SKM-1 treated with dmso at 0.1 percent for 144 hours (cell line): Measurements from ENCODE around the gene WFIKKN2.

Experiments
- DNase-seq: peaks from one replicate; lab custom pipeline; 2025; ENCODE audit not compliant: unreplicated experiment; lab: John Stamatoyannopoulos, UW

Gene WFIKKN2

DNA sequence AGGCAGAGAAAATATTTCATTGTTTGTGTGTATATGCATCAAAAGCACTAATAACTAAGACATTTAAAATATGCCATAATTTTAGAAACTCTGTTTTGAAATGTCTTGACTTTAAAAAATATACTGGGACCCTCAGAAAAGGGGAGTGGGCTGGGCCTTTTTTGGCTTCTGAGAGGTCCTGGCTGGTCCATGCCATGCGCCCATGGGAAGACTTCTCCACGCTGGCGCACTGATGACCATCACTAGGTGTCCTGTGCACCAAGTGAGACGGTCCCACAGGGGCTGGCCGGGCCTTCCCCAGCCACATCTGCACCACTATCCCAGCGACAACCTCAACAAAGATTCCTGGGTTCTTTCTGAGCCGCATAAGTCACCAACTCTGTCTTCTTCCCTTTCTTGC, 27.0 kb upstream of the WFIKKN2 start:
- no peak for DNase-seq

DNA sequence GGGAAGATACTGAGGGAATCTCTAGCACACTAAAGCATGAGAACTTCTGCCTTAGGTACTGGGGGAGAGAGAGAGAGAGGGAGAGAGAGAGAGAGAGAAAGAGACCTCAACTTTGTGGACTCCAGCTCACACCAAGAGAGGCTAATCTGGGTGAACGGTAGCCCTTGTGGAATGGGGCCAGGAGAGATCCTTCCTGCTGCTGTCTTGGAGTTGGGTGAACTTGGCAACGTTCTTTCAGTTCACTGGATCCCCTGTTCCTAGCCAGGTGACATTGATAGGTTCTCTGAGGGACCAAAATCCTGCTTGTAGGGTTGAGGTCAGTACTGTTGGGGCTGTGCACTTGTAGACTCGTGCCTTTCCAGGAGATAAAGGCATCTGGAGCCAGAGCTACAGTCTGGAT, 26.5 kb upstream of the WFIKKN2 start:
- DNase-seq = no peak

DNA sequence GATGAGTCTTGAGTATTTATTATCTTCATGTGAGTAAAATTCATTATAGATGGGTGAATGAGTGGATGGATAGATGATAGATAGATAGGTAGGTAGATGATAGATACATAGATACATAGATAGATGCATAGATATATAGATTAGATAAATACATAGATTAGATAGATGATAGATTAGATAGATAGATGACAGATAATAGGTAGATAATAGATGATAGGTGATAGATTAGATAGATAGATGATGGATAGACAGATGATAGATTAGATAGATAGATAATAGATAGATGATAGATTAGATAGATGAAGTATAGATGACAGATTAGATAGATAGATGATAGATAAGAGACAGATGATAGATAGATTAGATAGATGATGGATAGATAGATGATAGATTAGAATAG, 21.8 kb upstream of the WFIKKN2 start:
- DNase-seq = no peak

DNA sequence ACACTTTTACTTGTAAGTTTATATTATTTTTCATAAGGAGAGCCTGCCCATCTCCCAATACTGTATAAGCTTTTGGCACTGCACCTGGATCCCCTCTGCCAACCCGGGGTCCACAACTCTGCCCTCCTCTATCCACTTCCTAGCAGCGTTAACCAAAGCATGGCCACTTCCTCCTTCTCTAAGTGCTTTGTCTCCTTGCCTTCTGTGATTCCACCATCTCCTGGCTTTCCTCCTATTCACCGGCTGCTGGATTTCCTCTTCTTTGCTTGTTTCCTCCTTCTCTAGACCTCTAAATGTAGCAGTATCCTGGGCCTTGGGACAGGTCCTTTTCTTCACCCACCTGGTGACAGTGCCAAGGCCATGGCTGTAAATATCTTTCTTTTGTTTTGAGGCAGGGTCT, 20.0 kb upstream of the WFIKKN2 start:
- peak; percentile 28 for DNase-seq

DNA sequence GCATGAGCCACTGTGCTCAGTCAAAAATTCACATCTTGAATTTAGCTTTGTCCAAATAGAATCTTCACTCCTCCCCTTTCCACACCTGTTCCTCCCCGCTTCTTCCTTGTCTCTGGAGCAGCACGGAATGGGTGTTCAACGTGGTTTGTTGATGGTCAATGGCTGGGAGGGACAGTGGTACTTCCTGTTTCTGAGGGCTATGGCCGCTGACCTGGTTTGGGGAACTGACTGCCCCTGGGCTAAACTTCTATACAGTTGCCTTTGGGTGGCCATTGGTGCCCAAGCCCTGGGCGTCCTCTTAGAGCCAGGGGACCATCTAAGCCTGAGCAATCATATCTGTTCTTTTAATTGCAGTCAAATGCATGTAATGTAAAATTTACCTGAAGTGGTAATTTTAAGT, 19.1 kb upstream of the WFIKKN2 start:
- DNase-seq = no peak

DNA sequence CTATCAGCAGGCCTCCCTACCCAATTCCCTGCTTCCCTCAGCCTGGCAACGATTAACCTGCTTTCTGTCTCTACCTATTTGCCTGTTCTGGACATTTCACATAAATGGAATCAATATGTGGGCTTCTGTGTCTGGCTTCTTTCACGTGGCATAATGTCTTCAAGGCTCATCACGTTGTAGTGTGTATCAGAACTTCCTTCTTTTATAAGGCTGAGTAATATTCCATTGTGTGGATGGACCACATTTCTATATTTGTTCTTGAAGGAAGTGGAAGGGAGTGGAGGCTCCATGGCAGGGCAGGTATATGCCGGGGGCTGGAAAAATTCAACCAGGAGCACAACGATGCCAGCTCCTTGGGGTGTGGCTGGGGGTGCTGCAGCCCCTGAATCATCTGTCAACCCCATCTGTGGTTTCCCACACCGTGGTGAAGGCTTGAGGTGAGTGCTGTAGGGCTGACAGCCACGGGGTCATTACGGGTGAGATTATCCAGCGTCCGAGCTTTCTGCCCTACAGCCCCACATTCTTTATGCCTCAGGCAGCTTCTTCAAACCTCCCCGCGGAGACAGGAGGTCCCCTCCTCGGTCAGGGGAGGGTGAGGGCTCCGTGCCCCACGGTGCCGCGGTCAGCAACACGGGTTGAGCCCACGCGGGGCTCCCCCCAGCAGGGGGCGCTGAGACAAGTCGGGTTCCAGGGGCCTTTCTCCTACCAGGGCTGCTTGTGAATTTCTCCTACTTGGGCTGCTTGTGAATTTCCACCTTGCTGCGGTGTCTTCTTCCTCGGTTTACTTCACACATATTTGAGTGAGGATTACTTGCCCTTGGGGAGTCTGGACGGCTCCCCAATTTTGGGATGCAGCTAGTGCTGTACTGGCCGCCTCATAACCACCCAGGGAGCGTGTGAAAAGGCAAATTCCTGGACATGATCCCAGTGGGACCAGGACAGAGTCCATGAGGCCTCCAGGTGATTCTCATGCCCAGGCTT, 18.3 kb upstream of the WFIKKN2 start:
- no peak for DNase-seq

DNA sequence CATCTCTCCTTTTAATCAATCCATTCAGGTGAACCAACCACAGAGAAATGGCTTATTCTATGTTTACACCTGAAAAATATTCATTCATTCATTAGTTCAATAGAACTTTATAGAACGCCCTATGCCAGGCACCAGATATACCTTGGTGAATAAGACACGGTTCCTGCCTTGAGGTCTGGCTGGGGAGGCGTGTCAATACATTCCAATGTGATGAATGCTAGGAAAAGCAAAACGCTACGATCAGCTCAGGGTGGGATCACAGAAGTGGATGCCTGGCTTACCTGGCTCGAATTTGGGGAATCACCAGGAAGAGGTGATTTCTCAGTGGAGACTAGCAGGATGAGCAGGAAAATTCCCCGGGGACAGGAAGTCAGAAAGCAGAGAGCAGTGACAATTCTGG, 17.5 kb upstream of the WFIKKN2 start:
- DNase-seq = no peak

DNA sequence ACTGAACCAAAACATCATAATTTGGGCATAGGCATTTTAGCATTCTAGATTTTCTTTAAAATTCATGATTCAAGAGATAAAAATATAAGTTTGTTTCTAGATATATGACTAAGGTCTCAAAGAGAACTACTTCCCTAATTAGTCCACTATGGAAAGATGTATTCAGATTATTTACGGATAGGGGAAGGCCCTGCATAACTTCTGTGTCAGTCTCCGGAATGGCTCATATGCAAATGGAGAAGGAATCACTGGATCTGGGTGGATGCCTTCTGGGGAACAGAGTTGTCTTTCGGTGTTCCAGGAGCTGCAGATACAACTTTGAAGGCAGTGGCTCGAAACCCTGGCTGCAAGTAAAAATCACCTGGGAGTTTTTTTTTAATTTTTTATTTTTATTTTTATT, 17.1 kb upstream of the WFIKKN2 start:
- DNase-seq = no peak

DNA sequence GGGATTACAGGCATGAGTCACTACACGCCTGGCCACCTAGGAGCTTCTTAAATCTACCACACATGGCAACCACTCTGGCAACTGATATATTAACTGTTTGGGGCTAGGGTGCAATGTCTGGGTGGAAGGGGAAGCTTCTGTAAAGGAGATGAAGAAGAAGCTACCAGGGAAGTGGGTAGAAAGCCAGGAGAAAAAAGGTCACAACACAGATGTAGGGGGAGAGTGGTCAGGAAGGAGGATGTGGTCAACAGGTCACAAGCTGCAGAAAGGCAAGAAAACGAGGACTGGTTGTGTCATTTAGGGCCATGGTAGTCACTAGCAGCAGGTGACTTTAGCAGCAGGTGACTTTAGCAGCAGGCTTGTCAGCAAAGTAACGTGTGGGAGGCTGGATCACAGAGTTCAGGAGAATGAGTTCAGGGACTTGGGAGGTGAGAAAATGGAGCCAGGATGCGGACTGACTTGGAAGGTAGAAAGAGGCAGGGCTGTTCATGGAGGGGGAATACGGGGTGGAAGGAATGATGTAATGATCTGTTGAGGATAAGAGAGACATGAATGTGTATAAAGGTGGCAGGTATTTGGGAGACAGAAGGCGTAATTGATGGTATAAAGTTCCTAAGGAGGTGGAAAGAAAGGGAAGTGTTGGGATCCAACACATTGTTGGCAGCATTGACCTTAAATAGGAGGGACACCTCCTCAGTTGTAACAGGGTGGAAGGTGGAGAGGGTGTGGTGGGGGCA, 16.3 kb upstream of the WFIKKN2 start:
- DNase-seq = peak; percentile 81

DNA sequence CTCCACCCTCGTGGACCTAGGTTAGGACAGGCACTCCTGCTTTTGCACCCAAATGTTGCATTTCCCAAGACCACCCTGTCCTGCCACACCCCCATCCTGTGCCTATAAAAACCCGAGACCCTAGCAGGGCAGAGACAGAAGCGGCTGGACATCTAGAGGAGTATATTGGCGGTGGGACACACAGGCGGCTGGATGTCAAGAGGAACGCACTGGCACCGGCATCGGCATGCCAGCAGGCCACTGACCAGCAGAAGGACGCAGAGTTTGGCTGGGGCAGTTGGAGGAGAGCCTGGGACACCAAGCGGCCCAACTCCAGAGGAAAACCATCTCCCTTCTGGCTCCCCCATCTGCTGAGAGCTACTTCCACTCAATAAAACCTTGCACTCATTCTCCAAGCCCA, 14.7 kb upstream of the WFIKKN2 start:
- no peak for DNase-seq

DNA sequence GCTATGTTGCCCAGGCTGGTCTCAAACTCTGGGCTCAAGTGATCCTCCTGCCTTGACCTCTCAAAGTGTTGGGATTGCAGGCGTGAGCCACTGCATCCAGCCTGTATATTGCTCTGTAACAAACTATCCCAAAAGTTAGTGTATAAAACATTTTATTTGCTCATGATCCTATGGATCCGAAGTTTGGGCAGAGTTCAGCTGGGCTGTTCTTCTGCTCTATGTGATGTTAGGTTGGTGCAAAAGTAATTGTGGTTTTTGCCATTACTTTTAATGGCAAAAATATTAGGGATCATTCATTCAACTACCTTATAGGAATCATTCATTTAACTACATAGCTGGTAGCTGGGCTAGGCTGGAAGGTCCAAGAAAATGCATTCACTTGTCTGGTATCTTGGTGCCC, 12.8 kb upstream of the WFIKKN2 start:
- DNase-seq = no peak

DNA sequence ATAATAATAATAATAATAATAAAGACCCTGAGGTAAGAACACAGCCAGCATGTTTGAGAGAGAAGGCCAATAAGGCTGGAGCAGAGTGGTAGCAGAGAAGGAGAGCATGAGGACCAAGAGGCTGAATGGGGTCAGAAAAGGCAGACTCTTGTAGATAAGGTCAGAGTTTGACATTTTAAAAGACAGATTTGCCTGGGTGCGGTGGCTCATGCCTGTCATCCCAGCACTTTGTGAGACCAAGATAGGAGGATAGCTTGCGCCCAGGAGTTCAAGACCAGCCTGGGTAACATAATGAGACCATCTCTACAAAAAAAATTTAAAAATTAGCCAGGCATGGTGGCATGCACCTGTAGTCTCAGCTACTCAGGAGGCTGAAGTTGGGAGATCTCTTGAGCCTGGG, 11.0 kb upstream of the WFIKKN2 start:
- no peak for DNase-seq

DNA sequence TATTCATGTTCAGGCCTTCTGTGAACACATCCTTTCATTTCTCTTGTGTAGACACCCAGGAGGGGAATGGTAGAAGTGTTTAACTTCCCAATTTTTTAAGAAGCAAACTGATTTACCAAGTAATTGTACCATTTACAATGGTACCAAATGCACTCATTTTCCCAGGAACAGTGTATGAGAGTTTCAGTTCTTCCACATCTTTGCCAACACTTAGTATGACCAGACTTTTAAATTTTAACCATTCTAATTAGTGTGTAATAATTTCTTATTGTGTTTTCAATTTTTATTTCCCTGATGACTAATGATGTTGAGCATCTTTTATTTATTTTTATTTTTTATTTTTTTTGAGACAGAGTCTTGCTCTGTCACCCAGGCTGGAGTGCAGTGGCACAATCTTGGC, 10.2 kb upstream of the WFIKKN2 start:
- DNase-seq = no peak

DNA sequence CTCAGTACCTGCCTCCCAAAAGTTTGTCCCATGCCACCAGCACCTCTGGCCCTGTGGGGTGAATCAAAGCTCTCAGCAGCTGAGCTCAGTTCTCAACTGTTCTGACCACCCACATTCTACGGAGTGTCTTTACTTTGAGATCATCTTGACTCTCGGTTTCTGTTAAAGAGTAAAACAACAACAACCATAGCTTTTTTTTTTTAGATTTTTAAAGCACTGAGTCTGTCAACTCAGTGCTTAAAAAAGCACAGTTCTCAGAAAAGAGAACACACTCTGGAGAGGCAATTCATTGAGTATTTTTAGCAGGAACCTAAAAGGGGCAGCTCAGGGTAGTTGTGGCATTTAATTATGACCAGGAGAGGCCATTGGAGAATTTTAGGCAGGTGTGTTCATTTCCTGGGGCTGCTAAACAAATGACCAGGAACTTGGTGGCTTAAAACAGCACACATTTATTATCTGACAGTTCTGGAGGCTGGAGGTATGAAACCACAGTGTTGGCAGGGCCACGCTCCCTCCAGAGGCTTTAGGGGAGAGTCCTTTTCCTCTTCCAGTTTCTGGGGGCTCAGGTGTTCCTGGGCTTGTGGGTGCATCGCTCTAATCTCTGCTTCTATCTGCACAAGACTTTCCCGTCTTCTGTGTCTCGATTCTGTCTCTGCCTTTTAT, 6.7 kb upstream of the WFIKKN2 start:
- no peak for DNase-seq

DNA sequence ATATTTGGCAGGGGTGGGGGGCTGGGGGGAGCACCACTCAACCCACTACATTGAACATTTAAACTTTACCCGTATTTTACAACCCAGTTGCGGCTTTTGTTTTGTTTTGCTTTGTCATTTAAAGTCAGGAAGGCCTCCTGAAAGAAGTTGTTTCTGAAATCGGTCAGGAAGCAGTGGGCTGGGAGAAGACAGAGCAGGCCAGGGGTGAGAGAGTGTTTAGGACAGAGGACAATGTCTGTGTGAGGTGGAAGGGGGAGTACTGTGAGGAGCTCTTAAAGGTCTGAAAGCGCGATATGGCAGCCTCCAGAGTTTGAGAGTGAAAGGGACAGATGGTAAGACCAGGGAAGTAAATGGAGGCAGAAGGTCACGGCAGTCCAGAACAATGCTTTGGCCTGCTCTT, 6.1 kb upstream of the WFIKKN2 start:
- no peak for DNase-seq

DNA sequence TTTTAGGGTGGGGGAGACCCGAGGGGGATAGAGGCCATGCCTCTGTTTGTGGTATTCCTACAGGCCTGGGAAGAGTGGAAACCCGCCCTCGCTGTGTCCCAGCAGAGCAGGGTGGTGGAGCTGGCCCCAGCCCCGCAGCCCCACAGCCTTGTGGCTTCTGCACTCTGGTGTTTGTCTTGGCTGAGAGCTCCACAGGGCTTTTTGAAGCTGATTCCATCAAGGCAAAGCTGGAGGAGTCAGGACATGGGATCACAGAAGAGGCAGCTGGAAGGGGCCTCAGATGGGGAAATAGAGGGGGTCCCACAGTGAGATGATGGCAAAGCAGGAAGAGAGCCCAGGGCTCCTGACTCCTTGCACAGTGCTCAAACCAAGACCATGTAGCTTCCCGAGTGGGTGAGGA, 5.0 kb upstream of the WFIKKN2 start:
- no peak for DNase-seq

DNA sequence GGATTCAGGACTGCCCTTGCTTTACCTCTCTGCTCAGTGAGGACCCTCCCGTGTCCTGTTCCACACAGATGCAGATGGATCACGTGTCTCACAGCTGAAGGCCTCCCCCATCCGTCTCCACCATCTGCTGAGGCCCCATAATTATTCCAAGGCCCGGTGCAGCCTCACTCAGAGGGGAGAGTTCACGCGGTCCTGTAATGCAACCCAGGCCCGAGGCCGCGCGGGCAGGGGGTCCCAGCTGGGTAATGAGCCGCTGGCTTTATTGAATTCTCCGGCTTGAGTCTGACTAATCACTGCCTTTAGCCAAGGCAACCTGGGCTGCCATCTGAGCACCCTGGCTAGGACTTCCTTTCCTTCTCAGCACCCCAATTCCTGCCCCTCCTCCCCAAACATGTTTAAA, 4.4 kb upstream of the WFIKKN2 start:
- DNase-seq = no peak

DNA sequence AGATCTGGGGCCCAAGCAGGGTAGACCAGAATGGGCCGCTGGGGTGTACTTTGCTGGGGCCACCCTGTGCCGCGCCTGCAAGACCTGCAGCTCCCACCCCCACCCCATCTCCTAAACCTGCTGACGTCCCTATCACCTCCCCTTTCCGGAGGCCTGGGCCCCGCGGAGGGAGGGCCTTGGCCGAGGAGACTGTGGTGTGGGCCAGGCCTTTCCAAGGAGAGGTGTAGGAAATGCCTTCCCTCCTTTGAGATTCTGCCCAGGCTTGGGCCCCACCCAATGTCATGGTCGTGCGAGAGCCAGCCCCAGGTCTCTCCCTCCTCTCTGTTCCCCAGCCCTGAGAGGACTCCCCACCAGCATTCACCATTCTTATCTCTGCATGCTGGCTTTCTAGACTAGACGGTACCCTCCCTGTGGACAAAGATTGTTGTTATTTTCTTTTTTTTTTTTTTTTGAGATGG, 3.9 kb upstream of the WFIKKN2 start:
- no peak for DNase-seq

DNA sequence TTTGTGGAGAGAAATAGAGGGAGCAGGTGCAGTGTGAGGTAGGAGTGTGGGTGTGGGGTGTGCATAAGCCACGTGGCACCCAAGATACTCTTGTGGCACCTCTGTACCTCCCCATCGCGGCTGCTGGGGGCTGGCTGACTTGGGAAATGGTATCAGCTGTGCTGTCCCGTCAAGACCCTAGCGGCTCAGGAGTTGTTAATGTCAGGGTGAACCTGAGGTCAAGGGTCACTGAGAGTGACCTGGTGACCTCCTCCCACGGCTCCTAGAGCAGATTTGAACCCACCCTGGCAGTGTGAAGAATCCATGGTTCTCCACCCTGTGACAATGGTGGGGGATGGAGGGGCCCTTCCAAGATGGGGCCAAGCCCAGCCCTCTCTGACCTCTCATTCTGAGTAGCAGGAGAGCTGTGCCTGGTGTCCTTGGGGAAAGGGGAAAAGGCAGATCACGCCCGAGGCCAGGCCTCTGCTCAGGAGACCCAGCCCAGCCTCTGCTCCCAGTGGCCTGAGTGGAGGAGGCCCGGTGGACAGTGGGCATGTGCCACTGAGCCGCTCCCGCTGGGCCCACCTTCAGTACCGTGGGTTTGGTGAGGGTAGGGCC, 3.0 kb upstream of the WFIKKN2 start:
- DNase-seq = no peak

DNA sequence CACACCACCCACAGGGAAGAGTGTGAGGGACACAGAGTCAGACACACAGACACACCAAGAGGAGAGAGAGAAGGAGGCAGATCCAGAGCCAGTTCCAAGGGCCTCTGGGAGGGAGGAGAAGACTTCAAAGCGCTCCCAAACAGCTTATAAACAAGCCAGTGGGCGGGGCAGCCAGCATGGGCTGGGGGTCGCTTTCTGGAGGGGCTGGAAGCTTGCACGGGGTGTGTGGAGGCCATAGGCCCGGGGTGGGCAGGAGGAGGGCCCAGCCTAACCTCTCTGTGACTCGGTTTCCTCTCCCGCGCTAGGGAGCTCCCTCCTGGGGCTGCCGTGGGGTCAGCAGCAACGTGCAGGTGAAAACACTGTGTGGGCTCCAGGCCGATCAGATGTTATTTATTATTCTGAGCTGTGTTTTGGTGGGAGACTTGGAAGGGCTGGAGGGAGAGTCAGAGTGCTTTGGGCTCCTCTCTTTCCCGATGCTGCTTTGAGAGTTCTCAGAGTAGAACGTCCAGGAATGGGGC, 2.5 kb upstream of the WFIKKN2 start:
- no peak for DNase-seq
